ENCODE measurements around the gene DENND1A. TPM values are rescaled to one million over a fixed set of nuclear protein-coding genes. Genes with fewer than 3 reads are reported as not detected.

DENND1A gene
- total RNA-seq, 1 donor from 2014 or later: 15.4 TPM

GRCh38 chr9:123775289-123776284, 154.3 kb downstream of the DENND1A start:
- Histone ChIP-seq H3K27ac (no peak overlapping the region), H3K27me3 (no peaks in the 10 kb centered on the region), H3K4me3 (no peak overlapping the region), H3K36me3 (no peaks in the 10 kb centered on the region), H3K4me1 (peaks cover 5% of the 10 kb centered on the region), H3K9me3 (no peaks in the 10 kb centered on the region)
- TF ChIP-seq CTCF (IDR thresholded peaks at IDR 0.05): no peak
- intact Hi-C loops (cut with DNase I): no loop called here
- DNase-seq (no peak), ATAC-seq (no peak)

- Histone ChIP-seq H3K9me3 (no peaks in the 10 kb centered on the region), H3K27ac (no peak overlapping the region), H3K4me1 (peaks cover 5% of the 10 kb centered on the region), H3K36me3 (no peaks in the 10 kb centered on the region), H3K27me3 (no peaks in the 10 kb centered on the region), H3K4me3 (no peak overlapping the region)
- no peak for ATAC-seq
- no peak for TF ChIP-seq CTCF (IDR thresholded peaks at IDR 0.05)
- DNase-seq: no peak
- intact Hi-C loops (cut with DNase I): no loop called here
Measured at GRCh38 chr9:123773783-123774182, 156.1 kb downstream of the DENND1A start.

- no peak for DNase-seq
- intact Hi-C loops (cut with DNase I): no loop called here
- Histone ChIP-seq H3K9me3 (no peaks in the 10 kb centered on the region), H3K27ac (no peak overlapping the region), H3K36me3 (no peaks in the 10 kb centered on the region), H3K27me3 (no peaks in the 10 kb centered on the region), H3K4me1 (peaks cover 5% of the 10 kb centered on the region), H3K4me3 (no peak overlapping the region)
- ATAC-seq: no peak
- TF ChIP-seq CTCF (IDR thresholded peaks at IDR 0.05): no peak
Measured at GRCh38 chr9:123772967-123773366, 157.0 kb downstream of the DENND1A start.

GRCh38 chr9:123772374-123772773, 157.6 kb downstream of the DENND1A start:
- ATAC-seq (no peak), DNase-seq (no peak)
- H3K27ac ChIP-seq: no peak overlapping the region
- peaks cover 5% of the 10 kb centered on the region for H3K4me1 ChIP-seq
- H3K4me3 ChIP-seq: no peak overlapping the region
- intact Hi-C loops (cut with DNase I): no loop called here
- H3K27me3 ChIP-seq: no peaks in the 10 kb centered on the region
- no peak for TF ChIP-seq CTCF (IDR thresholded peaks at IDR 0.05)
- H3K9me3 ChIP-seq: no peaks in the 10 kb centered on the region
- H3K36me3 ChIP-seq: no peaks in the 10 kb centered on the region

GRCh38 chr9:123771690-123772089, 158.2 kb downstream of the DENND1A start:
- intact Hi-C loops (cut with DNase I): no loop called here
- no peaks in the 10 kb centered on the region for H3K36me3 ChIP-seq
- no peak overlapping the region for H3K4me3 ChIP-seq
- no peaks in the 10 kb centered on the region for H3K27me3 ChIP-seq
- DNase-seq (no peak), ATAC-seq (no peak)
- peaks cover 5% of the 10 kb centered on the region for H3K4me1 ChIP-seq
- no peak overlapping the region for H3K27ac ChIP-seq
- H3K9me3 ChIP-seq: no peaks in the 10 kb centered on the region
- TF ChIP-seq CTCF (IDR thresholded peaks at IDR 0.05): no peak

Measured in upper lobe of right lung (tissue), 1 donor.